ENCODE measurements around the gene FBXL19. TPM values are rescaled to one million over a fixed set of nuclear protein-coding genes. Genes with fewer than 3 reads are reported as not detected.
A peak's percentile ranks its signal among the peaks of the same experiment; 100 is the strongest.

The FBXL19 gene
- total and polyA plus RNA-seq, 2 of the 8 experiments (the other 6 are each of a cell fraction or from before 2014, with no cell fraction given), result 47.2 to 72.2 TPM

GRCh38 chr16:30996985-30997724, 73.8 kb downstream of the FBXL19 start (continued):
- 0 out of 4 replicates have a peak, but pooled peaks of 1 of the 2 experiments have one; percentile 43 for TF ChIP-seq HDAC2 (IDR thresholded peaks at IDR 0.05; ENCODE audit: borderline replicate concordance in 1 of 2, low read depth in 2 of 2, low read length in 2 of 2)
- no peak for TF ChIP-seq POU5F1 (IDR thresholded peaks at IDR 0.05; ENCODE audit: low read depth, low read length)
- no peak for TF ChIP-seq NANOG (IDR thresholded peaks at IDR 0.05; ENCODE audit: insufficient read depth, low read depth, low read length, poor library complexity, severe bottlenecking)
- peak; percentile 66 for TF ChIP-seq MAX (IDR thresholded peaks at IDR 0.05)
- TF ChIP-seq USF2 (IDR thresholded peaks at IDR 0.05; ENCODE audit: low read length), result no peak
- TF ChIP-seq E2F6 (IDR thresholded peaks at IDR 0.05), result peak; percentile 75
- no peak for TF ChIP-seq KDM5A (IDR thresholded peaks at IDR 0.05; ENCODE audit: low read length)
- no peak for TF ChIP-seq PHF8 (conservative IDR thresholded peaks at IDR 0.05; ENCODE audit: low read depth, low read length)
- no peak for TF ChIP-seq CBX8 (IDR thresholded peaks at IDR 0.05; ENCODE audit: borderline replicate concordance, low read depth, low read length)
- TF ChIP-seq RXRA (IDR thresholded peaks at IDR 0.05; ENCODE audit: insufficient read depth, low read depth, low read length), result no peak
- TF ChIP-seq SIN3A (conservative IDR thresholded peaks at IDR 0.05 in 1 of 2, IDR thresholded peaks at IDR 0.05 in 1 of 2; ENCODE audit: low read depth in 1 of 2, low read length in 2 of 2), result peak in 1 of 2 experiments; percentile 54; a peak in 2 of 4 replicates
- TF ChIP-seq YY1 (IDR thresholded peaks at IDR 0.05; ENCODE audit: low read depth, low read length), result no peak; the same call in 1 of the 2 replicates
- no peak for TF ChIP-seq CTBP2 (IDR thresholded peaks at IDR 0.05; ENCODE audit: borderline replicate concordance, insufficient read depth, insufficient read length, low read length)
- TF ChIP-seq CTCF (IDR thresholded peaks at IDR 0.05; ENCODE audit: control extremely low read depth in 1 of 3, insufficient read depth in 1 of 3, low read depth in 1 of 3, low read length in 3 of 3), result no peak
- TF ChIP-seq JUND (IDR thresholded peaks at IDR 0.05; ENCODE audit: low read length), result no peak
- no peak for TF ChIP-seq SP1 (IDR thresholded peaks at IDR 0.05; ENCODE audit: low read depth, low read length)
- no peak for TF ChIP-seq EGR1 (IDR thresholded peaks at IDR 0.05; ENCODE audit: borderline replicate concordance, low read depth, low read length)
- no peak for TF ChIP-seq GABPA (IDR thresholded peaks at IDR 0.05; ENCODE audit: borderline replicate concordance, insufficient read depth, low read length)
